NCI-H2029 (cell line): ENCODE data around the gene PMEPA1.

ENCODE experiments used
- DNase-seq: peaks from one replicate; lab custom pipeline; 2025; lab: John Stamatoyannopoulos, UW

The PMEPA1 gene

GRCh38 chr20:57660922-57661745 is 48.7 kb downstream of the PMEPA1 start:
- DNase-seq, result no peak

- no peak for DNase-seq
These were observed 49.5 kb downstream of the PMEPA1 start for GRCh38 chr20:57660181-57660921.

GRCh38 chr20:57659517-57660180 is 50.2 kb downstream of the PMEPA1 start:
- no peak for DNase-seq

GRCh38 chr20:57658833-57659516 is 50.8 kb downstream of the PMEPA1 start:
- DNase-seq, result no peak

GRCh38 chr20:57658447-57658832 is 51.4 kb downstream of the PMEPA1 start:
- DNase-seq, result no peak

GRCh38 chr20:57657535-57658446 is 52.0 kb downstream of the PMEPA1 start:
- peak; percentile 87 for DNase-seq

GRCh38 chr20:57656821-57657534 is 52.8 kb downstream of the PMEPA1 start:
- no peak for DNase-seq

GRCh38 chr20:57656252-57656820 is 53.5 kb downstream of the PMEPA1 start:
- no peak for DNase-seq

GRCh38 chr20:57655809-57656155 is 54.0 kb downstream of the PMEPA1 start:
- no peak for DNase-seq

GRCh38 chr20:57654998-57655808 is 54.6 kb downstream of the PMEPA1 start:
- no peak for DNase-seq

- DNase-seq, result no peak
These were observed 55.3 kb downstream of the PMEPA1 start for GRCh38 chr20:57654363-57654997.

GRCh38 chr20:57653910-57654309 is 55.9 kb downstream of the PMEPA1 start:
- DNase-seq, result no peak

- no peak for DNase-seq
These were observed 56.3 kb downstream of the PMEPA1 start for GRCh38 chr20:57653546-57653900.

GRCh38 chr20:57652606-57653545 is 56.9 kb downstream of the PMEPA1 start:
- no peak for DNase-seq

GRCh38 chr20:57651881-57652605 is 57.8 kb downstream of the PMEPA1 start:
- DNase-seq, result no peak

GRCh38 chr20:57650756-57651483 is 58.9 kb downstream of the PMEPA1 start:
- DNase-seq, result no peak
